Neural cell (in vitro differentiated cells): Measurements from ENCODE around the gene KMT2B.

Experiments
- EZH2 ChIP-seq: fragments of 200-600, 300-800 bp; shearing (Covaris generic), sonication (generic); IDR thresholded peaks from 2 replicates; pipeline ENCODE4 v1.6.1; 2014; ENCODE audit warnings: antibody characterized with exemption, low read length, borderline replicate concordance, mild to moderate bottlenecking; ENCODE audit not compliant: insufficient read depth, poor library complexity, severe bottlenecking
- MXI1 ChIP-seq: fragments of 450-650 bp; conservative IDR thresholded peaks from 2 replicates; pipeline ENCODE4 v1.6.1; 2014; ENCODE audit warnings: antibody characterized with exemption, mild to moderate bottlenecking; ENCODE audit not compliant: poor library complexity, severe bottlenecking
- POLR2AphosphoS5 ChIP-seq: IDR thresholded peaks from 2 replicates; pipeline ENCODE4 v1.6.1; 2012
- RAD21 ChIP-seq: fragments of 450-650 bp; conservative IDR thresholded peaks from 2 replicates; pipeline ENCODE4 v1.6.1; 2014; ENCODE audit warnings: antibody characterized with exemption, mild to moderate bottlenecking, moderate library complexity
- SMC3 ChIP-seq: fragments of 450-650 bp; conservative IDR thresholded peaks from 2 replicates; pipeline ENCODE4 v1.6.1; 2014; ENCODE audit warnings: antibody characterized with exemption, mild to moderate bottlenecking, moderate library complexity; ENCODE audit not compliant: poor library complexity
- TAF1 ChIP-seq: IDR thresholded peaks from 2 replicates; pipeline ENCODE4 v1.6.1; 2012; ENCODE audit warnings: low read depth
- TF ChIP-seq, protein P1 (sequence below): fragments of 450-650 bp; IDR thresholded peaks from 2 replicates; pipeline ENCODE4 v1.5.1; 2014; ENCODE audit warnings: antibody characterized with exemption, mild to moderate bottlenecking, moderate library complexity; ENCODE audit not compliant: poor library complexity, severe bottlenecking

DNA sequence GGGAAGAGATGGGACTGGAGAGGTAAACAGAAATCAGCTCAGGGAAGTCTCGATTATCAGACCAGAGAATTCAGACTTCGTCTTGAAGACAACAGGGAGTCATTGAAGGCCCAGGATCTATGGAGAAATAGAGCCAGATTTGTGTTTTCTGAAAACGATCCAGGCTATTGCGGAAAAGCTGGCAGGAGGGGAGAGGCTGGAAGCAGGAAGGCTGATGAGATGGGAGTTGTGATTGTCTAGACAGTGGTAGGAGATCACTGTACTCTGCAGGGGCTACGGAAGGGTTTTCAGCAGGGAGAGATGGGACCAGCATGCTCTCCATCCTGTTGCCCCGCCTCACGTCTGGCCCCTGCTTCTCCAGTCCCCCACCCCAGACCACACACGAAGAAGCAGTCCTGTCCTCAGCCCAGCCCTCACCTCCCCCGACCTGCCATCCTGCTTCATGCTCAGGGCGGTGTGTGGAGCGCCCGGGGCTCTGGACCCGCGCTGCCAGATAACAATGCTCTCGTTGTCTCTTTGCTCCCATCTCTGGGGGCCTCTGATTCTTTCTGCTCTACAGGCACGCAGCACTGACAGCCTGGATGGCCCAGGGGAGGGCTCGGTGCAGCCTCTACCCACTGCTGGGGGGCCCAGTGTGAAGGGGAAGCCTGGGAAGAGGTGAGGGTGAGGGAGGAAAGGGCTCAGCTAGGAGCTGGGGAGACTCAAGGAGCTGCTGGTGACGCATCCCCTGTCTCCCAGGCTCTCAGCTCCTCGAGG, 59.5 kb downstream of the KMT2B start:
- no peak for TF ChIP-seq MXI1
- TF ChIP-seq, protein P1, sequence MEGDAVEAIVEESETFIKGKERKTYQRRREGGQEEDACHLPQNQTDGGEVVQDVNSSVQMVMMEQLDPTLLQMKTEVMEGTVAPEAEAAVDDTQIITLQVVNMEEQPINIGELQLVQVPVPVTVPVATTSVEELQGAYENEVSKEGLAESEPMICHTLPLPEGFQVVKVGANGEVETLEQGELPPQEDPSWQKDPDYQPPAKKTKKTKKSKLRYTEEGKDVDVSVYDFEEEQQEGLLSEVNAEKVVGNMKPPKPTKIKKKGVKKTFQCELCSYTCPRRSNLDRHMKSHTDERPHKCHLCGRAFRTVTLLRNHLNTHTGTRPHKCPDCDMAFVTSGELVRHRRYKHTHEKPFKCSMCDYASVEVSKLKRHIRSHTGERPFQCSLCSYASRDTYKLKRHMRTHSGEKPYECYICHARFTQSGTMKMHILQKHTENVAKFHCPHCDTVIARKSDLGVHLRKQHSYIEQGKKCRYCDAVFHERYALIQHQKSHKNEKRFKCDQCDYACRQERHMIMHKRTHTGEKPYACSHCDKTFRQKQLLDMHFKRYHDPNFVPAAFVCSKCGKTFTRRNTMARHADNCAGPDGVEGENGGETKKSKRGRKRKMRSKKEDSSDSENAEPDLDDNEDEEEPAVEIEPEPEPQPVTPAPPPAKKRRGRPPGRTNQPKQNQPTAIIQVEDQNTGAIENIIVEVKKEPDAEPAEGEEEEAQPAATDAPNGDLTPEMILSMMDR: no peak
- no peak for TF ChIP-seq SMC3
- TF ChIP-seq EZH2: no peak
- TF ChIP-seq TAF1: no peak
- no peak for TF ChIP-seq POLR2AphosphoS5
- TF ChIP-seq RAD21: no peak
